Muscle layer of colon (tissue), 2 donors: ENCODE measurements around the gene CPOX.
A peak's percentile ranks its signal among the peaks of the same experiment; 100 is the strongest.
"Not testable (repeated sequence)": the region's sequence is repeated elsewhere in the genome, so short reads cannot be mapped to it uniquely, and the experiment has no call there.

ENCODE experiments used
- H3K27ac ChIP-seq: one replicate; pipeline ENCODE4 v1.7.0; 2013; ENCODE audit warnings: low read depth, mild to moderate bottlenecking, low read length, moderate library complexity
- H3K27me3 ChIP-seq, 2 donors: one replicate each; pipeline ENCODE4 v1.7.0; 2013; ENCODE audit warnings: low read length in 2 of 2, mild to moderate bottlenecking in 2 of 2; ENCODE audit not compliant: insufficient read depth in 2 of 2, control insufficient read depth in 1 of 2
- H3K36me3 ChIP-seq: one replicate; pipeline ENCODE4 v1.7.0; 2013; ENCODE audit warnings: mild to moderate bottlenecking, low read length; ENCODE audit not compliant: insufficient read depth
- H3K4me1 ChIP-seq: one replicate; pipeline ENCODE4 v1.7.0; 2013; ENCODE audit warnings: mild to moderate bottlenecking, low read length; ENCODE audit not compliant: insufficient read depth
- H3K4me3 ChIP-seq, 2 donors: one replicate each; pipeline ENCODE4 v1.7.0; 2013; ENCODE audit warnings: low read length in 2 of 2, low read depth in 1 of 2, mild to moderate bottlenecking in 1 of 2, moderate library complexity in 1 of 2
- H3K9ac ChIP-seq: one replicate; pipeline ENCODE4 v1.7.0; 2013; ENCODE audit warnings: low read length
- H3K9me3 ChIP-seq: one replicate; pipeline ENCODE4 v1.7.0; 2013; ENCODE audit warnings: mild to moderate bottlenecking, low read length
- donor health status: abdominal sarcoma.
- donor health status: Adenocarcinoma of cecum.

Gene CPOX

GRCh38 chr3:98593046-98593936, at the start of gene CPOX:
Gene CPOX, minus strand, starts transcription at chr3:98593611. Its CDS starts 107 bp downstream, at chr3:98593504.
- H3K36me3 ChIP-seq = peaks cover 17% of the 10 kb centered on the region
- no peaks in the 10 kb centered on the region for H3K9me3 ChIP-seq
- H3K9ac ChIP-seq = peak within 1 kb of the TSS; percentile 30
- H3K27me3 ChIP-seq = no peaks in the 10 kb centered on the region
- peaks cover 10% of the 10 kb centered on the region for H3K4me1 ChIP-seq
- H3K27ac ChIP-seq = peak within 1 kb of the TSS; percentile 62
- H3K4me3 ChIP-seq = peak within 1 kb of the TSS; percentile 69 to 75

GRCh38 chr3:98642769-98643168, 49.4 kb upstream of the CPOX start:
- not testable (repeated sequence) for H3K36me3 ChIP-seq, H3K27ac ChIP-seq, H3K9me3 ChIP-seq, H3K27me3 ChIP-seq, H3K9ac ChIP-seq, H3K4me1 ChIP-seq, H3K4me3 ChIP-seq

GRCh38 chr3:98641756-98642155, 48.3 kb upstream of the CPOX start:
- not testable (repeated sequence) for H3K4me3 ChIP-seq, H3K9ac ChIP-seq, H3K36me3 ChIP-seq, H3K4me1 ChIP-seq, H3K27ac ChIP-seq, H3K9me3 ChIP-seq, H3K27me3 ChIP-seq

- H3K27me3 ChIP-seq, H3K4me1 ChIP-seq, H3K36me3 ChIP-seq, H3K27ac ChIP-seq, H3K9ac ChIP-seq, H3K4me3 ChIP-seq, H3K9me3 ChIP-seq: not testable (repeated sequence)
These were observed 45.1 kb upstream of the CPOX start for GRCh38 chr3:98638515-98638914.

GRCh38 chr3:98630416-98630815, 37.0 kb upstream of the CPOX start:
- Histone ChIP-seq H3K27ac (no peak overlapping the region), H3K9me3 (no peaks in the 10 kb centered on the region), H3K36me3 (no peaks in the 10 kb centered on the region), H3K4me3 (no peak overlapping the region), H3K4me1 (no peaks in the 10 kb centered on the region), H3K27me3 (no peaks in the 10 kb centered on the region), H3K9ac (no peak overlapping the region)

- no peak overlapping the region for H3K9ac ChIP-seq
- no peaks in the 10 kb centered on the region for H3K9me3 ChIP-seq
- no peaks in the 10 kb centered on the region for H3K4me1 ChIP-seq
- no peaks in the 10 kb centered on the region for H3K36me3 ChIP-seq
- no peaks in the 10 kb centered on the region for H3K27me3 ChIP-seq
- no peak overlapping the region for H3K4me3 ChIP-seq
- H3K27ac ChIP-seq = no peak overlapping the region
These were observed 34.9 kb upstream of the CPOX start for GRCh38 chr3:98628317-98628716.

GRCh38 chr3:98626151-98626550, 32.7 kb upstream of the CPOX start:
- Histone ChIP-seq H3K27me3 (no peaks in the 10 kb centered on the region), H3K4me1 (no peaks in the 10 kb centered on the region), H3K36me3 (no peaks in the 10 kb centered on the region), H3K9me3 (no peaks in the 10 kb centered on the region), H3K4me3 (no peak overlapping the region), H3K9ac (no peak overlapping the region), H3K27ac (no peak overlapping the region)

GRCh38 chr3:98623572-98624280, 30.3 kb upstream of the CPOX start:
- no peaks in the 10 kb centered on the region for H3K27me3 ChIP-seq
- H3K9ac ChIP-seq = no peak overlapping the region
- H3K4me1 ChIP-seq = no peaks in the 10 kb centered on the region
- H3K4me3 ChIP-seq = no peak overlapping the region
- no peak overlapping the region for H3K27ac ChIP-seq
- H3K9me3 ChIP-seq = no peaks in the 10 kb centered on the region
- H3K36me3 ChIP-seq = no peaks in the 10 kb centered on the region

- Histone ChIP-seq H3K9ac (no peak overlapping the region), H3K27ac (no peak overlapping the region), H3K4me1 (no peaks in the 10 kb centered on the region), H3K36me3 (no peaks in the 10 kb centered on the region), H3K4me3 (no peak overlapping the region), H3K27me3 (no peaks in the 10 kb centered on the region), H3K9me3 (no peaks in the 10 kb centered on the region)
These were observed 24.4 kb upstream of the CPOX start for GRCh38 chr3:98617841-98618240.

- Histone ChIP-seq H3K36me3 (no peaks in the 10 kb centered on the region), H3K27me3 (no peaks in the 10 kb centered on the region), H3K4me3 (no peak overlapping the region), H3K9ac (no peak overlapping the region), H3K27ac (no peak overlapping the region), H3K9me3 (no peaks in the 10 kb centered on the region), H3K4me1 (no peaks in the 10 kb centered on the region)
These were observed 20.2 kb upstream of the CPOX start for GRCh38 chr3:98613616-98614015.

- H3K4me3 ChIP-seq = no peak overlapping the region
- H3K9ac ChIP-seq = no peak overlapping the region
- no peaks in the 10 kb centered on the region for H3K9me3 ChIP-seq
- H3K27ac ChIP-seq = no peak overlapping the region
- no peaks in the 10 kb centered on the region for H3K27me3 ChIP-seq
- no peaks in the 10 kb centered on the region for H3K36me3 ChIP-seq
- no peaks in the 10 kb centered on the region for H3K4me1 ChIP-seq
These were observed 19.6 kb upstream of the CPOX start for GRCh38 chr3:98612996-98613517.
